Measurements from ENCODE around the gene ADH1B.
"Not testable (repeated sequence)": the region's sequence is repeated elsewhere in the genome, so short reads cannot be mapped to it uniquely, and the experiment has no call there.

The ADH1B gene

DNA sequence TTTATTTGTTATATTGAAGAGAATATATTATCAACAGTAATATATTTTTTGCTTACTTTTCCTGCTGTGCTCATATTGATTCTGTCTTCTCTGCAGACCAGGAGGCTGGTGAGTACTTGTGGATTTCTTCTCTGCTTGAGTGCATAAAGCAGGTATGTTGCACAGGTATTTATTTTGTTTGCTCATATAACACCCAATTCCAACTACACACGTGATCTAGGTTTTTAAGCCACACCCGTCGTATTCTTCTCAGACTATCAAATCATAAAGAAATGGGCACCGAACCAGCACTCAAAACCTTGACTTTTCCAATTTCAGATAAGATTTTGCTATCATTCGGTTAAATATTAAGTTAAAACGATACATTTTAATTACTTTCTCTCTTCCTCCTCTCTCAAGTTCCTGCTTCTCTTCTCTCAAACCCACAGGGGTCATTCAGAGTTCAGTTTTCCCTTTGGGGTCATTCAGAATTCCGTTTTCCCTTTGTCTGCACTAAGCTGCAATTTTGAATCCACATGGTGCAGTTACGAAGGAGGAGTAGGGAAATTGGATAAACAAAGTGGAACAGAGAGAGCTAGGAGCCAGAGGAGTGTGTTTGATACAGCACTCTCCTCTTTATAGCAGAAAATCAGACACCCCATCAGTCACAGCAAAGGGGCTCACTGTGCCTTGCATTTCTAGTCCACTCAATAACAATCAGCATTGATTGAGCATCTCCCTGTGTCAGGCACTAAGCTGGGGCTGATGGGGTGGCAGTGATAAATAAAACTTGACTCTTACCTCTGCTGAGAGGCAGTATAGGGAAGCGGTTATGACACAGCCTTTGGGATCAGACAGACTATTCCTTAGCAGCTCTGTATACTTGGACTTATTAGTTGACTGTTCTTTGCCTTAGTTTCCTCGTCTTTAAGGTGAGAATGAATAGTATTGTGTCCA is 31.7 kb upstream of the ADH1B start, which contains the start of gene ADH1C:
Gene ADH1C, minus strand, starts transcription at position 145 of the 936 bp plus-strand sequence. Its CDS starts 71 bp downstream, at position 74.
- Histone ChIP-seq H4K20me1 (ENCODE audit: insufficient read depth, low read length) (no peaks in the 10 kb centered on the region), H2AFZ (ENCODE audit: low read depth, low read length) (no peak within 1 kb of the TSS), H3K27me3 (ENCODE audit: low read depth, low read length) (no peaks in the 10 kb centered on the region), H3K9me3 (ENCODE audit: insufficient read depth, low read length) (no peaks in the 10 kb centered on the region), H3K79me2 (ENCODE audit: low read length) (no peaks in the 10 kb centered on the region), H3K36me3 (replicated peaks; ENCODE audit: low read depth, low read length) (no peaks in the 10 kb centered on the region), H3K9ac (ENCODE audit: low read length) (no peak within 1 kb of the TSS), H3K4me3 (ENCODE audit: low read length) (no peak within 1 kb of the TSS), H3K27ac (ENCODE audit: low read length) (no peak within 1 kb of the TSS), H3K4me2 (ENCODE audit: low read length) (peak within 1 kb of the TSS; percentile 33), H3K4me1 (ENCODE audit: low read length) (peaks cover 12% of the 10 kb centered on the region)
- no peak for TF ChIP-seq EZH2phosphoT487 (IDR thresholded peaks at IDR 0.05; ENCODE audit: low read depth)
- TF ChIP-seq, protein P1, sequence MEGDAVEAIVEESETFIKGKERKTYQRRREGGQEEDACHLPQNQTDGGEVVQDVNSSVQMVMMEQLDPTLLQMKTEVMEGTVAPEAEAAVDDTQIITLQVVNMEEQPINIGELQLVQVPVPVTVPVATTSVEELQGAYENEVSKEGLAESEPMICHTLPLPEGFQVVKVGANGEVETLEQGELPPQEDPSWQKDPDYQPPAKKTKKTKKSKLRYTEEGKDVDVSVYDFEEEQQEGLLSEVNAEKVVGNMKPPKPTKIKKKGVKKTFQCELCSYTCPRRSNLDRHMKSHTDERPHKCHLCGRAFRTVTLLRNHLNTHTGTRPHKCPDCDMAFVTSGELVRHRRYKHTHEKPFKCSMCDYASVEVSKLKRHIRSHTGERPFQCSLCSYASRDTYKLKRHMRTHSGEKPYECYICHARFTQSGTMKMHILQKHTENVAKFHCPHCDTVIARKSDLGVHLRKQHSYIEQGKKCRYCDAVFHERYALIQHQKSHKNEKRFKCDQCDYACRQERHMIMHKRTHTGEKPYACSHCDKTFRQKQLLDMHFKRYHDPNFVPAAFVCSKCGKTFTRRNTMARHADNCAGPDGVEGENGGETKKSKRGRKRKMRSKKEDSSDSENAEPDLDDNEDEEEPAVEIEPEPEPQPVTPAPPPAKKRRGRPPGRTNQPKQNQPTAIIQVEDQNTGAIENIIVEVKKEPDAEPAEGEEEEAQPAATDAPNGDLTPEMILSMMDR (IDR thresholded peaks at IDR 0.05; ENCODE audit: low read depth, low read length): no peak

DNA sequence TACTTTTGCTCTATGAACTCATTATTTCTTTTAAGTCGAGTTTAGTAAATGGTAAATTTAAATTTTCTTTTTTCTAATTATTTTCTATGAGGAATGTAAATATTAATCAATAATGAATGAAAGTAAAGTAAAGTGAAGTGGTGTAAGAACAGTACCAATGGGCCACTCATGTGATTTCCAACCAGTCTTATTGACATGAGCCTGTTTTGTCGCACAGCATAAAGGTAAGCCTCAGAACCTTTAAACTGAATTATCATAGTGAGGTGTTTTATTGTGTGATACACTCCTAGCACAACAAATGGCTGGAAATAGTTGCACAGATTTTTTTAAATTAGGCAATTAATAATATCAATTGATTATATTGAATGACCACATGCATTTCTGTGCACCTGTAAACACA is 30.3 kb upstream of the ADH1B start:
- H3K4me1 ChIP-seq (ENCODE audit: low read length): peaks cover 7% of the 10 kb centered on the region; the same call in 1 of the 2 replicates
- H3K9ac ChIP-seq (ENCODE audit: low read length): no peak overlapping the region
- no peak overlapping the region for H3K4me2 ChIP-seq (ENCODE audit: low read length)
- no peak overlapping the region for H2AFZ ChIP-seq (ENCODE audit: low read depth, low read length)
- no peaks in the 10 kb centered on the region for H4K20me1 ChIP-seq (ENCODE audit: insufficient read depth, low read length)
- no peaks in the 10 kb centered on the region for H3K36me3 ChIP-seq (replicated peaks; ENCODE audit: low read depth, low read length)
- no peaks in the 10 kb centered on the region for H3K79me2 ChIP-seq (ENCODE audit: low read length)
- H3K27ac ChIP-seq (ENCODE audit: low read length): no peak overlapping the region
- no peaks in the 10 kb centered on the region for H3K9me3 ChIP-seq (ENCODE audit: insufficient read depth, low read length)
- no peaks in the 10 kb centered on the region for H3K27me3 ChIP-seq (ENCODE audit: low read depth, low read length)
- no peak for TF ChIP-seq EZH2phosphoT487 (IDR thresholded peaks at IDR 0.05; ENCODE audit: low read depth)
- TF ChIP-seq, protein P1 (IDR thresholded peaks at IDR 0.05; ENCODE audit: low read depth, low read length): no peak
- H3K4me3 ChIP-seq (ENCODE audit: low read length): no peak overlapping the region

DNA sequence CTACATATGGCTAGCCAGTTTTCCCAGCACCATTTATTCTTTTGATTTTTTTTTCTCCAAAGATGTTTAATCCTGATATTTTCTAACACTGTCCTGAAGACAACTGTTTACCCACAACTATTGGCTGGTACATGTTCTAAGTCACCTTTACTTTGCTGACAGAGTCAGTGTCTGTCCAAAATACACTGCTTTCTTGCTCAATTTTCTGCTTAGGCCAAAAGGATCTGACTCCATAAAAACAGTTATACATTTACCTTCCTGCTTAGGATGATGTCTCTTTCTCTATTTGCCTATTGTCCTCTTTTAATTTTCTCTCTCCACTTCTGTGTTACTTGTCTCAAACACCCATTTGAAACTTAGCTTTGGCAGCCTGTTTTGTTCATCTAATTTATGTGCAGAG is 28.1 kb upstream of the ADH1B start:
- peaks cover 7% of the 10 kb centered on the region; the same call in 1 of the 2 replicates for H3K4me1 ChIP-seq (ENCODE audit: low read length)
- no peaks in the 10 kb centered on the region for H3K79me2 ChIP-seq (ENCODE audit: low read length)
- H4K20me1 ChIP-seq (ENCODE audit: insufficient read depth, low read length): no peaks in the 10 kb centered on the region
- no peaks in the 10 kb centered on the region for H3K36me3 ChIP-seq (replicated peaks; ENCODE audit: low read depth, low read length)
- TF ChIP-seq, protein P1 (IDR thresholded peaks at IDR 0.05; ENCODE audit: low read depth, low read length): no peak
- no peak for TF ChIP-seq EZH2phosphoT487 (IDR thresholded peaks at IDR 0.05; ENCODE audit: low read depth)
- no peak overlapping the region for H3K9ac ChIP-seq (ENCODE audit: low read length)
- H3K4me2 ChIP-seq (ENCODE audit: low read length): no peak overlapping the region
- no peak overlapping the region for H3K27ac ChIP-seq (ENCODE audit: low read length)
- no peaks in the 10 kb centered on the region for H3K9me3 ChIP-seq (ENCODE audit: insufficient read depth, low read length)
- H3K27me3 ChIP-seq (ENCODE audit: low read depth, low read length): no peaks in the 10 kb centered on the region
- no peak overlapping the region for H3K4me3 ChIP-seq (ENCODE audit: low read length)
- H2AFZ ChIP-seq (ENCODE audit: low read depth, low read length): no peak overlapping the region

DNA sequence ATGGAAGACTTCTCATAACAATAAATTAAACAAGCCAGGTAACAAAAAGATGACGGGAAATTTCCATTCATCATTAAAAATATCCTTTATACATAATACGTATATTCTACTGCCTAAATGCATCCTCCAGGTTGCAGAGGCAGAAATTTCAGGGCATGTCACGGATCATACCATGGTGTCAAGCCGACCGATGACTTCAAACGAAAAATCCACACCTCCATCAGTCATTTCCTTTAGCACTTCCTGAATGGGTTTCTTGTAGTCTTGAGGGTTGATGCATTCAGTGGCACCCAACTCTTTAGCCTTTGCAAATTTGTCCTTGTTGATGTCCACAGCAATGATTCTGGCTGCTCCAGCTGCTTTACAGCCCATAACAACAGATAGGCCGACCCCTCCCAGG is 21.4 kb upstream of the ADH1B start:
- H3K4me1 ChIP-seq (ENCODE audit: low read length); H3K4me2 ChIP-seq (ENCODE audit: low read length); H3K4me3 ChIP-seq (ENCODE audit: low read length); H3K79me2 ChIP-seq (ENCODE audit: low read length); H3K9ac ChIP-seq (ENCODE audit: low read length); H4K20me1 ChIP-seq (ENCODE audit: insufficient read depth, low read length); H3K36me3 ChIP-seq (replicated peaks; ENCODE audit: low read depth, low read length); H3K27me3 ChIP-seq (ENCODE audit: low read depth, low read length); H3K27ac ChIP-seq (ENCODE audit: low read length); H3K9me3 ChIP-seq (ENCODE audit: insufficient read depth, low read length); H2AFZ ChIP-seq (ENCODE audit: low read depth, low read length): not testable (repeated sequence)

Data from OCI-LY3 (cell line).